HG03565 (cell line): ENCODE measurements around the gene STT3B.

ENCODE experiments used
- ATAC-seq: cut with Tn5 transposase; IDR thresholded peaks from one replicate; pipeline ENCODE4 v1.9.1; 2021; ENCODE audit warnings: mild to moderate bottlenecking, moderate library complexity; ENCODE audit not compliant: unreplicated experiment

Gene STT3B

GRCh38 chr3:31550452-31551251 lies 17.9 kb downstream of the STT3B start:
- ATAC-seq = no peak

- ATAC-seq = no peak
Measured at GRCh38 chr3:31551646-31552045, 18.9 kb downstream of the STT3B start.

GRCh38 chr3:31552103-31552502 lies 19.4 kb downstream of the STT3B start:
- no peak for ATAC-seq

- no peak for ATAC-seq
Measured at GRCh38 chr3:31553258-31553657, 20.5 kb downstream of the STT3B start.

GRCh38 chr3:31555204-31555603 lies 22.5 kb downstream of the STT3B start:
- no peak for ATAC-seq

GRCh38 chr3:31559872-31560534 lies 27.3 kb downstream of the STT3B start:
- ATAC-seq = no peak

- ATAC-seq = no peak
Measured at GRCh38 chr3:31561891-31562290, 29.2 kb downstream of the STT3B start.

- no peak for ATAC-seq
Measured at GRCh38 chr3:31562525-31562924, 29.8 kb downstream of the STT3B start.

GRCh38 chr3:31565288-31565687 lies 32.6 kb downstream of the STT3B start:
- no peak for ATAC-seq

- ATAC-seq = no peak
Measured at GRCh38 chr3:31567036-31567435, 34.3 kb downstream of the STT3B start.

- no peak for ATAC-seq
Measured at GRCh38 chr3:31568649-31569048, 35.9 kb downstream of the STT3B start.

GRCh38 chr3:31571325-31571724 lies 38.6 kb downstream of the STT3B start:
- no peak for ATAC-seq

- ATAC-seq = no peak
Measured at GRCh38 chr3:31572236-31573004, 39.7 kb downstream of the STT3B start.

GRCh38 chr3:31573036-31573779 lies 40.5 kb downstream of the STT3B start:
- peak; percentile 42 for ATAC-seq

- ATAC-seq = no peak
Measured at GRCh38 chr3:31575448-31575847, 42.7 kb downstream of the STT3B start.

- ATAC-seq = no peak
Measured at GRCh38 chr3:31576521-31576920, 43.8 kb downstream of the STT3B start.

GRCh38 chr3:31577232-31577631 lies 44.5 kb downstream of the STT3B start:
- no peak for ATAC-seq

GRCh38 chr3:31579828-31580227 lies 47.1 kb downstream of the STT3B start:
- no peak for ATAC-seq

GRCh38 chr3:31580645-31581044 lies 47.9 kb downstream of the STT3B start:
- no peak for ATAC-seq

GRCh38 chr3:31581660-31582059 lies 48.9 kb downstream of the STT3B start:
- ATAC-seq = no peak

GRCh38 chr3:31589228-31589627 lies 56.5 kb downstream of the STT3B start:
- no peak for ATAC-seq
